ENCODE measurements around the gene ZNF683.
"Not testable (repeated sequence)": the region's sequence is repeated elsewhere in the genome, so short reads cannot be mapped to it uniquely, and the experiment has no call there.

Gene ZNF683

GRCh38 chr1:26385063-26385462, 12.5 kb upstream of the ZNF683 start:
- DNase-seq (ENCODE audit: low read depth): not testable (repeated sequence)

DNA sequence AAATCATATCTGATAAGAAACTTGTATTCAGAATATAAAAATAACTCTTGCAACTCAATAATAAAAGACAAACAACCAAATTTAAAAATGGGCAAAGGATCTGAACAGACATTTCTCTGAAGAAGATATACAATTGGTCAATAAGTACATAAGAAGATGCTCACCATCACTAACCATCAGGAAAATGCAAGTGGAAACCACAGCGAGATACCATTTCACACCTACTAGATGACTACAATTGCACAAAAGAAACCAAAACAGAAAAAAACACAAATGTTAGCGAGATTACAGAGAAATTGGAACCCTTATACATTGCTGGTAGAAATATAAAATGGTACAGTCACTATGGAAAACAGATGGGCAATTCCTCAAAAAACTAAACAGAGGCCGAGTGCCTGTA, 11.5 kb upstream of the ZNF683 start:
- DNase-seq (ENCODE audit: low read depth): no peak

DNA sequence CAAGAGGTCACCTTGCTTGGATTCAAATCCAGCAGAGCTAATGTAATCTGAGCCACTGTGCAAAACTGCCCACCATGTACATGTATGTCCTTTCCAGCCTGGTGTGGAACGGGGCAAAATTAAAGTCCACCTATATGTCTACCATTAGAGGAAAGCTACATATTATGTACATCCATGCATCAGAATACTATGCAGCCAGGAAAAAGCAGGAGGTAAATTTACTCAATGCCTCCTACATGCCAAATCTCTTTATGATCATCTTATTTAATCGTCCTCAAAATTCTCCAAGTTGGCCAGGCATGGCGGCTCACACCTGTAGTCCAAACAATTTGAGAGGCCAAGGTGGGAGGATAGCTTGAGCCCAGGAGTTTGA, 6.3 kb upstream of the ZNF683 start:
- DNase-seq (ENCODE audit: low read depth): no peak

- DNase-seq (ENCODE audit: low read depth): peak; percentile 69
Measured at GRCh38 chr1:26378088-26378878, 5.7 kb upstream of the ZNF683 start.

GRCh38 chr1:26376050-26376449, 3.5 kb upstream of the ZNF683 start:
- no peak for DNase-seq (ENCODE audit: low read depth)

GRCh38 chr1:26375081-26375480, 2.5 kb upstream of the ZNF683 start:
- no peak for DNase-seq (ENCODE audit: low read depth)

GRCh38 chr1:26374361-26374760, 1.8 kb upstream of the ZNF683 start:
- DNase-seq (ENCODE audit: low read depth): not testable (repeated sequence)

GRCh38 chr1:26373789-26374188, 1.2 kb upstream of the ZNF683 start:
- DNase-seq (ENCODE audit: low read depth): no peak

- peak; percentile 19 for DNase-seq (ENCODE audit: low read depth)
Measured at GRCh38 chr1:26373281-26373680, 731 bp upstream of the ZNF683 start.

GRCh38 chr1:26372039-26372438, 511 bp downstream of the ZNF683 start:
- DNase-seq (ENCODE audit: low read depth): no peak

DNA sequence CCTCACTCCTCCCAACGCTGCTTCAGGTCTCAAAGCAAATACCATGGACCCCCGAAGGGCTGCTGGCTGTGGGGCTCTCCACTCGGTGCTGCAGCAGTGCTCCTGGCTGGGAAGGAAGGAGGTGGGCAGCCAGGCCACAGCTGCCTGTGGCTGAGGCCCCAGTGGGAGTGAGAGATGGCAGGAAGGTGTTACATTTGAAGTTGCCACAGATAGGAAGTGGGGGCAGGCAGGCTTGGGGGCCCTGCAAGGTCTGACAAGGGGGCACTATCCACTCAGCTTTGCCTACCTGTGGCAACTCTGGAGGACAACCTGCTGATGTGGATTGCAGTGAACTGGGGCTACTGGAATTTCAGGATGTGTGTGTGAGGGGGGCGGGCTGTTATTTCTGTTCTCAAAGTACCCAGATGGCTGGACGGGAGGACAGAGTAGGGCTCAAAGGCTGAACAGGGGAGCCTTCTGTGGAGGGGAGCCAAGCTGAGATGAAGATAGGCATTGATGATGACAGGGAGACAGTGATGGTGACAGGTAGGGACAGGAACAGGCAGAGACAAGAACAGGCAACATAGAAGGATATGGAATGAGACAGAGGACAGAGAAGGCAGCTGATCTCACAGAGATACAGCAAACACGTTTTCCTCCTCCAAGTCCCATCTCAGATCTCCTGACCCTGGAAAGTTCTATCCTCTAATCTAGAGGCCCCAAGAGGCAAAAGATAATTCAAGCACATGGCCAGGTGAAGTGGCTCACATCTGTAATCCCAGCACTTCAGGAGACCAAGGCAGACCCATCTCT, 1.8 kb downstream of the ZNF683 start:
- no peak for DNase-seq (ENCODE audit: low read depth)

GRCh38 chr1:26368486-26368885, 4.1 kb downstream of the ZNF683 start:
- DNase-seq (ENCODE audit: low read depth): no peak

- DNase-seq (ENCODE audit: low read depth): no peak
Measured at GRCh38 chr1:26368006-26368405, 4.5 kb downstream of the ZNF683 start.

DNA sequence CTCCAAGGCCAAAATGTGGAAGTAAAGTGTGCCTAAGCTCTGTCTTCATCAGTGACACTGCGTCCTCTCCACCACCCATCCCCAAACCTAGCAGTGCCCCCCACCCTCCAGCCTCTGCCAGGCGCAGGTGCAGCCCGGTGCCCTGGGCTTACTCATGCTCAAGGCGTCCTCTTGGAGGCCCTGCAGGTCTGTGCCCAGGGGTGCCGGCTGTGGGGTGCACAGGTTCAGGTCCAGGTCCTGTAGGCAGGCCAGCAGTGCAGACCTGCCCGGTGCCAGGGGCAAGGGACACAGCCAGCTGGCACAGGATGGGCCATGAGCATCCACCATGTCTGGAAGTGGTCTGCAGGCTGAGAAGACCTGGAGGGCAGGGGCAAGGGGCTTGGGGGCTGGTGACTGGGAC, 5.1 kb downstream of the ZNF683 start:
- no peak for DNase-seq (ENCODE audit: low read depth)

- DNase-seq (ENCODE audit: low read depth): no peak
Measured at GRCh38 chr1:26364956-26365355, 7.6 kb downstream of the ZNF683 start.

DNA sequence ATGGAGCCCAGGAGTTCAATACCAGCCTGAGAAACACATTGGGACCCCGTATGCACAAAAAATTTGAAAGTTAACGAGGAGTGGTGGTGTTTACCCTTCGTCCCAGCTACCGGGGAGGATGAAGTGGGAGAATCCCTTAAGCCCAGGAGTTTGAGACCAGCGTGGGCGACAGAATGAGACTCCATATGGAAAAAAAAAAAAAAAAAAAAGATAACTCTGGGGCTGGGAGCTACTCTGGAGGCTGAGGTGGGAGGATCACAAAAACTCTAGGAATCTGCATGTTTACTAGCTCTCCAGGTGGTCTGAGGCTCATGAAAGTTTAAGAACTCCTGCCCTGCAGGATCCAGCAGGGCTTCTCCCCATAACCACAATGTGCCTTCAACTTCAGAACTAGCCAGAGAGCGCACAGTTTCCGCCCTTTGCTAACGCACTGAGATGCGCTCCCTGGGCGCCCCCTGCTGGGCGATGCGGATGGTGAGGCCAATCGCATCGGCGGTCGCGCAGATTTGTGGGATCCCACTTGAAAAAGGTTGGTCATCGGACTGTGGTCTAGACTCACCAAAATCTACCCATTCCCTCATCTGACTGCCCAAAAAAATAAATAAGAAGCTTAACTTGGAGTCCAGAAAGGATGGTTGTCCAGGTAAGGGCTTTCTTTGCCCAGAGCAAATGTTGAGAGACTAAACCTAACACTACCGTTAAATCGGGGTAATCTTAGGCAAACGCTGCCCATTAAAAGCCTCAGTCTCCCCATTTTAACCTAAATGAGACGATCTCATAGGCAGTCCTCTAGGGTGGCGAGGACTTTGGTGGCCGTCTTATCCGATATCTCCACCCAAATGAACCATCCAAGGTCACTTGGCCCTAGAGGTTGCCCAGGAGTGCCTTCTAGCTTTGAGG, 8.8 kb downstream of the ZNF683 start:
- DNase-seq (ENCODE audit: low read depth): peak; percentile 52

- no peak for DNase-seq (ENCODE audit: low read depth)
Measured at GRCh38 chr1:26362331-26362730, 10.2 kb downstream of the ZNF683 start.

- DNase-seq (ENCODE audit: low read depth): no peak
Measured at GRCh38 chr1:26361605-26362122, 10.9 kb downstream of the ZNF683 start.

GRCh38 chr1:26360807-26361604, 11.5 kb downstream of the ZNF683 start:
- DNase-seq (ENCODE audit: low read depth): no peak

DNA sequence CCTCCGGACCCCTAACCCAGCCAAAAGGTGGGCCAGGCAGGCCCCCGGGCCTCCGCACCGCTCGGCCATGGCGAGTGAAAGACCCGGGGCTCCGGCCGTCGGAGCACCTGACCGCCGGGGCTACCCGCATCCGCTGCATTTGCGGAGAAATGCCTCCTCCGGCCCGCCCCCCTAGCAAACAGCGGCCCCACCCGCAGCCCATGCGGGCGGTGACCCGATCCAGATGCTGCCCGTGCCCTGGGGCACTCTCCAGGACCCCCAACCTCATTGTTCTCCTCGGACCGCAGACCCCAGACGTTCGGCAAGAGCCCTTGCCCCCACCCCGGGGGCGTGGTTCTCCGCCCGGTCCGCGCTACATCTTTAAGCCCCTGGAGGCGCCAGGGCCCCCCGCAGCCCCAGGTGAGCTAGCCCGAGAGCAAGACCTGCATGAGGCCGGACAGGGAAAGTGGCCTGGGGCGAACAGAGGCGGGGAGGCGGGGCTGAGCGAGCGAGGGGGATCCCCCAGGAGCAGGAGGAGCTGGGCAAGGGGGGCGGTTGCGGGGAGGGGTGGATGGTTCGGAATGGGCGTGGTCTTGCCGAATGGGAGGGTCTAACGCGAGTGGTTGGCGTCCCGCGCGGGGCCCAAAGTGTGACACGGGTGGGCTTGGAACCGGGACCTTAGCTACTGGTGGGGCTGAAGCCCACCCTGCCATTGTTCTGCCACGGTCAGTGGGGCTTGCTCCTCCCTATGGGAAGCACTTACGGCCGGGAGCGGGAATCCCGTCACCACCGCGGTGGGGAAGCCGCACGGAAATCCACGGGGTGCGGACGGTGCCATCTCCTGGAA, 12.4 kb downstream of the ZNF683 start:
- peak; percentile 48 for DNase-seq (ENCODE audit: low read depth)
